GM19351 (cell line): Measurements from ENCODE around the gene HAND2.

ENCODE experiments used
- ATAC-seq: cut with Tn5 transposase; IDR thresholded peaks from one replicate; pipeline ENCODE4 v1.9.1; 2021; ENCODE audit warnings: mild to moderate bottlenecking, moderate library complexity; ENCODE audit not compliant: unreplicated experiment

The HAND2 gene

GRCh38 chr4:173478913-173479283, 51.1 kb downstream of the HAND2 start:
- ATAC-seq: no peak

- ATAC-seq: no peak
These were observed 51.7 kb downstream of the HAND2 start for GRCh38 chr4:173478201-173478912.

DNA sequence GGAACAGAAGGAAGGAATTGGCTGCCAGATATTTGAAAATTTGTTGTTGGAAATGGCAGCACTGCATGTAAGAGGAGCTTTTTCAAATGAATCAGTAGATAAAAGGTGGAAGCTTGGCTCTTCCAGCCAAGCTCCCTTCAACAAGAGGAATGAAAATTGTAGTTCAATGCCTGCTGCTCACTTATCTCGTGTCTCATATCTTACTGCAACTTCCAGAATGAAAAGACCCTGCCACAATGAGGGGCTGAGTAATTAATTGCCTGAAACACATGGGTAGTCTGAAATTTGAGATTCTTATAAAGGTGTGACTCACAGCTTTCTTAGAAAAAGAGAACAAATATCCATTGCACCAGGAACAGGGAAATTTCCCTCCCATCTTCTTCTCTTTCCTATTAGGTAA, 53.0 kb downstream of the HAND2 start:
- ATAC-seq: no peak
